ENCODE data around the gene PEX11G. TPM values are rescaled to one million over a fixed set of nuclear protein-coding genes. Genes with fewer than 3 reads are reported as not detected.

PEX11G gene
- total RNA-seq, 1 donor from 2014 or later, result 3.5 TPM

GRCh38 chr19:7500811-7501450 is 12.1 kb upstream of the PEX11G start:
- no peak for DNase-seq (ENCODE audit: low spot score)

GRCh38 chr19:7497292-7497691 is 8.5 kb upstream of the PEX11G start:
- no peak for DNase-seq (ENCODE audit: low spot score)

GRCh38 chr19:7494416-7495098 is 5.7 kb upstream of the PEX11G start:
- DNase-seq (ENCODE audit: low spot score), result no peak

- no peak for DNase-seq (ENCODE audit: low spot score)
Observed at GRCh38 chr19:7492558-7492957, 3.7 kb upstream of the PEX11G start.

- DNase-seq (ENCODE audit: low spot score), result no peak
Observed at GRCh38 chr19:7492142-7492541, 3.3 kb upstream of the PEX11G start.

GRCh38 chr19:7489609-7490044 is 792 bp upstream of the PEX11G start:
- DNase-seq (ENCODE audit: low spot score), result no peak

GRCh38 chr19:7486923-7487322 is 1.9 kb downstream of the PEX11G start:
- no peak for DNase-seq (ENCODE audit: low spot score)

- no peak for DNase-seq (ENCODE audit: low spot score)
Observed at GRCh38 chr19:7483720-7484201, 5.1 kb downstream of the PEX11G start.

GRCh38 chr19:7482584-7483439 is 6.0 kb downstream of the PEX11G start:
- DNase-seq (ENCODE audit: low spot score), result no peak

GRCh38 chr19:7480970-7481255 is 7.9 kb downstream of the PEX11G start:
- DNase-seq (ENCODE audit: low spot score), result no peak

GRCh38 chr19:7480222-7480969 is 8.4 kb downstream of the PEX11G start:
- DNase-seq (ENCODE audit: low spot score), result no peak

- DNase-seq (ENCODE audit: low spot score), result no peak
Observed at GRCh38 chr19:7478843-7479227, 10.0 kb downstream of the PEX11G start.

GRCh38 chr19:7478173-7478842 is 10.5 kb downstream of the PEX11G start:
- no peak for DNase-seq (ENCODE audit: low spot score)

- DNase-seq (ENCODE audit: low spot score), result no peak
Observed at GRCh38 chr19:7477758-7478157, 11.1 kb downstream of the PEX11G start.

- DNase-seq (ENCODE audit: low spot score), result no peak
Observed at GRCh38 chr19:7476777-7477494, 11.9 kb downstream of the PEX11G start.

GRCh38 chr19:7476241-7476640 is 12.6 kb downstream of the PEX11G start:
- DNase-seq (ENCODE audit: low spot score), result no peak

- no peak for DNase-seq (ENCODE audit: low spot score)
Observed at GRCh38 chr19:7475665-7476064, 13.2 kb downstream of the PEX11G start.

- no peak for DNase-seq (ENCODE audit: low spot score)
Observed at GRCh38 chr19:7471696-7472615, 16.9 kb downstream of the PEX11G start.
